ENCODE results near the gene GPC1. TPM values are rescaled to one million over a fixed set of nuclear protein-coding genes. Genes with fewer than 3 reads are reported as not detected.

The GPC1 gene
- total and polyA plus RNA-seq, 2 experiments from 2014 or later, result 9.0 to 46.2 TPM

GRCh38 chr2:240451108-240451611 lies 15.7 kb downstream of the GPC1 start (continued):
- no peak for TF ChIP-seq ZNF462 (CRISPR knock-in tag; IDR thresholded peaks at IDR 0.05)
- no peak for TF ChIP-seq ETS1 (IDR thresholded peaks at IDR 0.05)
- TF ChIP-seq STAT1 (IDR thresholded peaks at IDR 0.05; ENCODE audit: unreplicated experiment), result no peak
- no peak for TF ChIP-seq EZH2phosphoT487 (IDR thresholded peaks at IDR 0.05; ENCODE audit: unreplicated experiment)
- no peak for TF ChIP-seq CTCF (conservative IDR thresholded peaks at IDR 0.05; ENCODE audit: low read depth in 2 of 2)
- TF ChIP-seq EZH2 (IDR thresholded peaks at IDR 0.05; ENCODE audit: low read depth, unreplicated experiment), result no peak
- TF ChIP-seq NANOG (IDR thresholded peaks at IDR 0.05; ENCODE audit: borderline replicate concordance), result no peak
